IMR-90 (cell line): ENCODE data around the gene CDH23. TPM values are rescaled to one million over a fixed set of nuclear protein-coding genes. Genes with fewer than 3 reads are reported as not detected.

Experiments
- ATAC-seq: fragments of 200-7000 bp; cut with Tn5 transposase; 2 replicates; pipeline ENCODE4 v1.9.1; 2020; ENCODE audit warnings: low read depth, mild to moderate bottlenecking, moderate library complexity
- BruUV-seq: library from RNA; stranded (reverse); fragments of 400-500 nt; replicated peaks from 2 replicates; lab custom pipeline; 2021; lab: Mats Ljungman, UMichigan
- CTCF ChIA-PET: fragments of 300-600 bp; formaldehyde crosslinking; extraction: SDS; loops from one replicate; lab custom pipeline; 2021; ENCODE audit warnings: antibody characterized with exemption; lab: Yijun Ruan, JAX
- POLR2A ChIA-PET: fragments of 300-600 bp; sonication (Branson Sonifier 250); formaldehyde crosslinking; loops from one replicate; lab custom pipeline; 2022; ENCODE audit warnings: antibody characterized with exemption; ENCODE audit not compliant: unreplicated experiment; lab: Charles Lee
- DNase-seq: peaks from one replicate; pipeline ENCODE4 v3.0.0; 2013
- H2AFZ ChIP-seq: replicated peaks from 2 replicates; pipeline ENCODE3; 2013; ENCODE audit warnings: low read length, mild to moderate bottlenecking; ENCODE audit not compliant: poor library complexity
- H2AK5ac ChIP-seq: 2 replicates; pipeline ENCODE4 v1.6.1; 2013; ENCODE audit warnings: low read depth, low read length, inconsistent platforms
- H2AK9ac ChIP-seq: replicated peaks from 2 replicates; pipeline ENCODE3; 2013; ENCODE audit warnings: mild to moderate bottlenecking, low read depth, low read length, moderate library complexity; ENCODE audit not compliant: poor library complexity
- H2BK120ac ChIP-seq: 2 replicates; pipeline ENCODE4 v1.6.1; 2013; ENCODE audit warnings: low read depth, low read length, inconsistent platforms
- H2BK15ac ChIP-seq: 3 replicates; pipeline ENCODE4 v1.6.1; 2013; ENCODE audit warnings: low read depth, low read length, inconsistent platforms
- H2BK20ac ChIP-seq: 2 replicates; pipeline ENCODE4 v1.6.1; 2013; ENCODE audit warnings: low read depth, mild to moderate bottlenecking, inconsistent platforms, low read length, moderate library complexity
- H2BK5ac ChIP-seq: 2 replicates; pipeline ENCODE4 v1.6.1; 2013; ENCODE audit warnings: mild to moderate bottlenecking, low read depth, low read length, inconsistent platforms; ENCODE audit not compliant: poor library complexity, severe bottlenecking
- H3K14ac ChIP-seq: replicated peaks from 2 replicates; pipeline ENCODE4 v1.6.1; 2013; ENCODE audit warnings: low read depth, low read length, inconsistent platforms
- H3K18ac ChIP-seq: 2 replicates; pipeline ENCODE4 v1.6.1; 2013; ENCODE audit warnings: low read depth, low read length, control low read depth
- H3K23ac ChIP-seq: 2 replicates; pipeline ENCODE4 v1.6.1; 2013; ENCODE audit warnings: low read depth, low read length, inconsistent platforms
- H3K27ac ChIP-seq: 2 replicates; pipeline ENCODE4 v1.5.1; 2013; ENCODE audit warnings: mild to moderate bottlenecking, control low read depth, low read length; ENCODE audit not compliant: insufficient read depth
- H3K27me3 ChIP-seq: 2 replicates; pipeline ENCODE4 v1.6.1; 2013; ENCODE audit warnings: low read length; ENCODE audit not compliant: control insufficient read depth, insufficient read depth
- H3K36me3 ChIP-seq: 2 replicates; pipeline ENCODE4 v1.6.1; 2013; ENCODE audit warnings: low read length, mixed read lengths; ENCODE audit not compliant: control insufficient read depth, insufficient read depth
- H3K4ac ChIP-seq: 2 replicates; pipeline ENCODE4 v1.6.1; 2013; ENCODE audit warnings: low read depth, low read length, inconsistent platforms
- H3K4me1 ChIP-seq: 2 replicates; pipeline ENCODE4 v1.6.1; 2013; ENCODE audit warnings: low read length, mixed read lengths; ENCODE audit not compliant: control insufficient read depth, insufficient read depth
- H3K4me2 ChIP-seq: 2 replicates; pipeline ENCODE4 v1.6.1; 2013; ENCODE audit warnings: low read depth, mild to moderate bottlenecking, control low read depth, low read length, moderate library complexity
- H3K4me3 ChIP-seq: 2 replicates; pipeline ENCODE4 v1.5.1; 2013; ENCODE audit warnings: low read depth, mild to moderate bottlenecking, control low read depth, low read length, moderate library complexity; ENCODE audit not compliant: insufficient read depth
- H3K56ac ChIP-seq: 2 replicates; pipeline ENCODE4 v1.6.1; 2013; ENCODE audit warnings: low read length, inconsistent platforms; ENCODE audit not compliant: insufficient read depth; ENCODE audit errors: extremely low read depth
- H3K79me1 ChIP-seq, 2 experiments: 2 replicates each; pipeline ENCODE4 v1.6.1; 2013; ENCODE audit warnings: low read length in 2 of 2, inconsistent platforms in 1 of 2, low read depth in 1 of 2
- H3K9ac ChIP-seq: 2 replicates; pipeline ENCODE4 v1.6.1; 2013; ENCODE audit warnings: low read depth, low read length, control low read depth
- H3K9me1 ChIP-seq: 2 replicates; pipeline ENCODE4 v1.6.1; 2013; ENCODE audit warnings: low read length, inconsistent platforms; ENCODE audit not compliant: insufficient read depth
- H3K9me3 ChIP-seq: 2 replicates; pipeline ENCODE4 v1.6.1; 2013; ENCODE audit warnings: low read length; ENCODE audit not compliant: control insufficient read depth, insufficient read depth
- H4K20me1 ChIP-seq: 2 replicates; pipeline ENCODE4 v1.6.1; 2013; ENCODE audit warnings: low read length, inconsistent platforms; ENCODE audit not compliant: insufficient read depth
- H4K5ac ChIP-seq: 2 replicates; pipeline ENCODE4 v1.6.1; 2013; ENCODE audit warnings: mild to moderate bottlenecking, low read depth, low read length, control low read depth
- H4K8ac ChIP-seq, 2 experiments: 2 replicates each; pipeline ENCODE4 v1.6.1; 2013; ENCODE audit warnings: low read depth in 2 of 2, low read length in 2 of 2, control low read depth in 1 of 2, inconsistent platforms in 1 of 2
- H4K91ac ChIP-seq: 2 replicates; pipeline ENCODE4 v1.6.1; 2013; ENCODE audit warnings: low read depth, low read length, inconsistent platforms; ENCODE audit not compliant: insufficient read depth
- BHLHE40 ChIP-seq: fragments of 150-350 bp; IDR thresholded peaks from 2 replicates; pipeline ENCODE4 v1.6.1; 2016; ENCODE audit warnings: mild to moderate bottlenecking, low read depth, low read length
- CEBPB ChIP-seq: IDR thresholded peaks from 2 replicates; pipeline ENCODE4 v1.6.1; 2012; ENCODE audit warnings: low read depth, low read length, improper control_type of control experiment
- CHD1 ChIP-seq: IDR thresholded peaks from 2 replicates; pipeline ENCODE4 v1.6.1; 2012; ENCODE audit warnings: low read depth, low read length, improper control_type of control experiment
- FOS ChIP-seq: fragments of 150-350 bp; IDR thresholded peaks from 2 replicates; pipeline ENCODE4 v1.6.1; 2016; ENCODE audit warnings: low read depth, low read length
- MAFK ChIP-seq: IDR thresholded peaks from 2 replicates; pipeline ENCODE4 v1.6.1; 2012; ENCODE audit warnings: low read depth, low read length, improper control_type of control experiment
- MAZ ChIP-seq: IDR thresholded peaks from 2 replicates; pipeline ENCODE4 v1.6.1; 2012; ENCODE audit warnings: low read depth, mild to moderate bottlenecking, low read length, improper control_type of control experiment, moderate library complexity, borderline replicate concordance
- MXI1 ChIP-seq: IDR thresholded peaks from 2 replicates; pipeline ENCODE4 v1.6.1; 2012; ENCODE audit warnings: low read depth, mild to moderate bottlenecking, low read length, moderate library complexity, borderline replicate concordance
- NFE2L2 ChIP-seq: fragments of 150-350 bp; IDR thresholded peaks from 2 replicates; pipeline ENCODE4 v1.6.1; 2016; ENCODE audit warnings: low read depth, mild to moderate bottlenecking, low read length
- POLR2A ChIP-seq: IDR thresholded peaks from 2 replicates; pipeline ENCODE4 v1.6.1; 2012; ENCODE audit warnings: mild to moderate bottlenecking, low read depth, low read length
- RCOR1 ChIP-seq: IDR thresholded peaks from 2 replicates; pipeline ENCODE4 v1.6.1; 2012; ENCODE audit warnings: mild to moderate bottlenecking, low read length, improper control_type of control experiment; ENCODE audit not compliant: insufficient replicate concordance
- RFX5 ChIP-seq: IDR thresholded peaks from 2 replicates; pipeline ENCODE4 v1.8.0; 2012; ENCODE audit warnings: low read depth, mild to moderate bottlenecking, low read length, moderate library complexity
- SMC3 ChIP-seq: fragments of 150-350 bp; IDR thresholded peaks from 2 replicates; pipeline ENCODE4 v1.6.1; 2016; ENCODE audit warnings: low read depth, mild to moderate bottlenecking, antibody characterized with exemption, low read length, moderate library complexity
- WGBS, 2 experiments: methylation state at CpG; one replicate each; pipeline versions ENCODE4 v1.1.5 to v1.1.7; 2013; ENCODE audit warnings: missing lambda C conversion rate in 2 of 2; ENCODE audit not compliant: insufficient read length in 1 of 2; ENCODE audit errors: extremely low coverage in 2 of 2; 5-methylcytosine and 5-hydroxymethylcytosine counted together
- dilution Hi-C: fragments of 300-500 bp; cut with HindIII; formaldehyde crosslinking; loops from one replicate; pipeline ENCODE4 v1.14.3; 2018; ENCODE audit warnings: low sequenced_read_pairs; ENCODE audit not compliant: unreplicated experiment
- in situ Hi-C: fragments of 300-500 bp; cut with MboI; formaldehyde crosslinking; loops from 3 replicates; pipeline ENCODE4 v1.14.3; 2019; ENCODE audit warnings: low sequenced_read_pairs, inconsistent platforms, mixed read lengths
- intact Hi-C: fragments of 100-400 bp; cut with micrococcal nuclease; formaldehyde crosslinking; loops from 2 replicates; pipeline ENCODE4 v1.10.0; 2022
- polyA plus RNA-seq, 3 experiments: library from polyadenylated mRNA; depleted of rRNA; stranded (reverse); fragments of >200 nt; gene quantifications; 2 replicates each; pipeline ENCODE4 v1.2.3, GENCODE V29; 2012; ENCODE audit warnings: low replicate concordance in 1 of 3
- total RNA-seq: library from RNA; depleted of rRNA; stranded (reverse); fragments of >200 nt; gene quantifications from 2 replicates; pipeline ENCODE4 v1.2.3, GENCODE V29; 2012
- TF ChIP-seq, protein P1 (sequence below): fragments of 150-350 bp; IDR thresholded peaks from 2 replicates; pipeline ENCODE4 v1.6.1; 2016; ENCODE audit warnings: low read depth, mild to moderate bottlenecking, low read length, moderate library complexity, borderline replicate concordance
- TF ChIP-seq, protein P2 (sequence below): fragments of 150-350 bp; IDR thresholded peaks from 2 replicates; pipeline ENCODE4 v1.6.1; 2017; ENCODE audit warnings: mild to moderate bottlenecking, antibody characterized with exemption, low read length, low read depth
- TF ChIP-seq, protein P3 (sequence below): conservative IDR thresholded peaks from 2 replicates; pipeline ENCODE4 v1.5.1; 2012; ENCODE audit warnings: mild to moderate bottlenecking, low read depth, low read length, improper control_type of control experiment

The CDH23 gene
- total and polyA plus RNA-seq, 2 of the 4 experiments (the other 2 are of a cell fraction): under 0.01 to 0.03 TPM

DNA sequence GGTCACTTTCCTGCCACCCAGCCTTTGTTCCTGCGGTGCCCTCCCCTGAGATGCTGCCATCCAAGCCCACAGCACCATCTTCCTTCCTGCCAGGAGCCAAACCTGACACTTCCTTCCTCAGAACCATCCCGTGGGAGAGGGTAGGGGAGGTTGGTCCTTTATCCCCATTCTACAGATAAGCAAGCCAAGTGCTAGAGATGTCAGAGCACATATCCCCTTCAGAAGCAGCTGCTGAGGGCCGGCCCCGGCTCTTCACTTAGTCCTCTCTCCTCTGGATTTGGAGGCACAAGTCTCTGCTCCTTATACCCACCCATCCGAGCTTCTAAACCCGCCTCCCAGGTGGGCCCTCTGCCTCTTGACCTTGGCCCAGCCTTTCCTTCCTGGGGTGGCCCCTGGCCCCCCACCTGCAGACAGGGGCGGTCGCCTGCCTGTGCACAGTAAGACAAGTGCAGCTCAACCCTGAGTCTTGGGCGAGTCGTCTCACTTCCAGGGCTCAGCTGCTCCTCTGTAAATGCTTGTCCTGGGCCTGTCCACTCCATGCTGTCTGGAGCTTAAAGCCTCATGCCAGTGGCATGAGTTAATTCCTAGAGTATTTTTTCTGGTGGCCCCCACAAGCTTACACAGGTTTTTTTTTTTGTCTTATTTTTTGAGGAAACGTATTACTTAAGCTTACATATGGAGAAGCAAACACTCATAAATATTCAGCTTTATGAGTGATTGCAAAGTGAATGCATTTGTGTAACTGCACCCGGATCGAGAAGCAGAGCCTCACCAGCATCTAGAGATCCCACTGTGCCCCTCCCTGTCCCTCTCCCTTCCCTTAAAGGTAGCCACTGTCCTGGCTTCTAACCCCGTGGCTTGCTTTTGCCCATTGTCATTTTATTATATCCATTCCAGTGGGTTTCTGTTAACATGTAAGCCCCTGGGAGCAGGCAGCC lies 125.1 kb downstream of the CDH23 start:
- no peak overlapping the region for H2AK9ac ChIP-seq
- no peak overlapping the region for H2BK5ac ChIP-seq
- H2BK15ac ChIP-seq: no peak overlapping the region
- BruUV-seq: no TSS peak
- no peaks in the 10 kb centered on the region for H4K20me1 ChIP-seq
- no peak overlapping the region for H4K8ac ChIP-seq
- H3K4ac ChIP-seq: no peak overlapping the region
- 40% methylated on average over 1 of the region's 14 CpGs; no CpG with 5 or more reads in 1 of the 2 experiments for WGBS, 2 experiments
- H3K9me3 ChIP-seq: no peaks in the 10 kb centered on the region
- no peak overlapping the region for H3K9ac ChIP-seq
- no peak overlapping the region for H3K27ac ChIP-seq
- no peak overlapping the region for H3K23ac ChIP-seq
- H2AK5ac ChIP-seq: no peak overlapping the region
- H4K5ac ChIP-seq: no peak overlapping the region
- POLR2A ChIA-PET: no interaction called here
- in situ Hi-C loops: no loop called here
- no peak overlapping the region for H3K56ac ChIP-seq
- no peak overlapping the region for H3K14ac ChIP-seq
- intact Hi-C loops: no loop called here
- no peaks in the 10 kb centered on the region for H3K79me1 ChIP-seq
- H2BK20ac ChIP-seq: no peak overlapping the region
- H4K91ac ChIP-seq: no peak overlapping the region
- no peak overlapping the region for H3K18ac ChIP-seq
- ATAC-seq (no peak), DNase-seq (no peak)
- CTCF ChIA-PET: no interaction called here
- H3K27me3 ChIP-seq: peaks cover 27% of the 10 kb centered on the region
- no peak overlapping the region for H3K4me3 ChIP-seq
- H2AFZ ChIP-seq: peak overlapping the region; percentile 35
- no peak overlapping the region for H3K4me2 ChIP-seq
- dilution Hi-C loops: no loop called here
- H3K36me3 ChIP-seq: no peaks in the 10 kb centered on the region
- no peaks in the 10 kb centered on the region for H3K9me1 ChIP-seq
- H3K4me1 ChIP-seq: no peaks in the 10 kb centered on the region
- H2BK120ac ChIP-seq: no peak overlapping the region
- TF ChIP-seq MXI1: no peak
- TF ChIP-seq FOS: no peak
- TF ChIP-seq, protein P1, sequence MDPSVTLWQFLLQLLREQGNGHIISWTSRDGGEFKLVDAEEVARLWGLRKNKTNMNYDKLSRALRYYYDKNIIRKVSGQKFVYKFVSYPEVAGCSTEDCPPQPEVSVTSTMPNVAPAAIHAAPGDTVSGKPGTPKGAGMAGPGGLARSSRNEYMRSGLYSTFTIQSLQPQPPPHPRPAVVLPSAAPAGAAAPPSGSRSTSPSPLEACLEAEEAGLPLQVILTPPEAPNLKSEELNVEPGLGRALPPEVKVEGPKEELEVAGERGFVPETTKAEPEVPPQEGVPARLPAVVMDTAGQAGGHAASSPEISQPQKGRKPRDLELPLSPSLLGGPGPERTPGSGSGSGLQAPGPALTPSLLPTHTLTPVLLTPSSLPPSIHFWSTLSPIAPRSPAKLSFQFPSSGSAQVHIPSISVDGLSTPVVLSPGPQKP: no peak
- TF ChIP-seq, protein P2, sequence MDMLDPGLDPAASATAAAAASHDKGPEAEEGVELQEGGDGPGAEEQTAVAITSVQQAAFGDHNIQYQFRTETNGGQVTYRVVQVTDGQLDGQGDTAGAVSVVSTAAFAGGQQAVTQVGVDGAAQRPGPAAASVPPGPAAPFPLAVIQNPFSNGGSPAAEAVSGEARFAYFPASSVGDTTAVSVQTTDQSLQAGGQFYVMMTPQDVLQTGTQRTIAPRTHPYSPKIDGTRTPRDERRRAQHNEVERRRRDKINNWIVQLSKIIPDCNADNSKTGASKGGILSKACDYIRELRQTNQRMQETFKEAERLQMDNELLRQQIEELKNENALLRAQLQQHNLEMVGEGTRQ: no peak
- TF ChIP-seq MAZ: no peak
- TF ChIP-seq CHD1: no peak
- TF ChIP-seq RFX5: no peak
- no peak for TF ChIP-seq NFE2L2
- TF ChIP-seq MAFK: no peak
- no peak for TF ChIP-seq CEBPB
- no peak for TF ChIP-seq POLR2A
- no peak for TF ChIP-seq SMC3
- no peak for TF ChIP-seq BHLHE40
- no peak for TF ChIP-seq RCOR1
- TF ChIP-seq, protein P3, sequence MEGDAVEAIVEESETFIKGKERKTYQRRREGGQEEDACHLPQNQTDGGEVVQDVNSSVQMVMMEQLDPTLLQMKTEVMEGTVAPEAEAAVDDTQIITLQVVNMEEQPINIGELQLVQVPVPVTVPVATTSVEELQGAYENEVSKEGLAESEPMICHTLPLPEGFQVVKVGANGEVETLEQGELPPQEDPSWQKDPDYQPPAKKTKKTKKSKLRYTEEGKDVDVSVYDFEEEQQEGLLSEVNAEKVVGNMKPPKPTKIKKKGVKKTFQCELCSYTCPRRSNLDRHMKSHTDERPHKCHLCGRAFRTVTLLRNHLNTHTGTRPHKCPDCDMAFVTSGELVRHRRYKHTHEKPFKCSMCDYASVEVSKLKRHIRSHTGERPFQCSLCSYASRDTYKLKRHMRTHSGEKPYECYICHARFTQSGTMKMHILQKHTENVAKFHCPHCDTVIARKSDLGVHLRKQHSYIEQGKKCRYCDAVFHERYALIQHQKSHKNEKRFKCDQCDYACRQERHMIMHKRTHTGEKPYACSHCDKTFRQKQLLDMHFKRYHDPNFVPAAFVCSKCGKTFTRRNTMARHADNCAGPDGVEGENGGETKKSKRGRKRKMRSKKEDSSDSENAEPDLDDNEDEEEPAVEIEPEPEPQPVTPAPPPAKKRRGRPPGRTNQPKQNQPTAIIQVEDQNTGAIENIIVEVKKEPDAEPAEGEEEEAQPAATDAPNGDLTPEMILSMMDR: no peak
